Measurements from ENCODE around the gene GSE1.

DNA sequence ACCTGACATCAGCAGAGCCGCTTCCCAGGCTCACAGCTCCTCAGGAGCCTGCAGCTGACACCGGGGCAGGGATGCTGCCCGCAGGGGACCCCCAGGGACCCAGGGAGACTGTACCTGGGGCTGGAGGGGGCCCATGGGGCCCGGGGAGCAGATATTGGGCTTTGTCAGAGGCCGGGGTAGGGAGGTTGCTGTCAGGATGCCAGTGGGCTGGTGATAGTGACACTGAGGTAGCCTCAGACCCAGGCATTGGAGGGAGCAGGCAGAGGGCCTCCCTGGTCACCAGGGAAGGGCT is 15.1 kb downstream of the GSE1 start:
- TF ChIP-seq, protein P1, sequence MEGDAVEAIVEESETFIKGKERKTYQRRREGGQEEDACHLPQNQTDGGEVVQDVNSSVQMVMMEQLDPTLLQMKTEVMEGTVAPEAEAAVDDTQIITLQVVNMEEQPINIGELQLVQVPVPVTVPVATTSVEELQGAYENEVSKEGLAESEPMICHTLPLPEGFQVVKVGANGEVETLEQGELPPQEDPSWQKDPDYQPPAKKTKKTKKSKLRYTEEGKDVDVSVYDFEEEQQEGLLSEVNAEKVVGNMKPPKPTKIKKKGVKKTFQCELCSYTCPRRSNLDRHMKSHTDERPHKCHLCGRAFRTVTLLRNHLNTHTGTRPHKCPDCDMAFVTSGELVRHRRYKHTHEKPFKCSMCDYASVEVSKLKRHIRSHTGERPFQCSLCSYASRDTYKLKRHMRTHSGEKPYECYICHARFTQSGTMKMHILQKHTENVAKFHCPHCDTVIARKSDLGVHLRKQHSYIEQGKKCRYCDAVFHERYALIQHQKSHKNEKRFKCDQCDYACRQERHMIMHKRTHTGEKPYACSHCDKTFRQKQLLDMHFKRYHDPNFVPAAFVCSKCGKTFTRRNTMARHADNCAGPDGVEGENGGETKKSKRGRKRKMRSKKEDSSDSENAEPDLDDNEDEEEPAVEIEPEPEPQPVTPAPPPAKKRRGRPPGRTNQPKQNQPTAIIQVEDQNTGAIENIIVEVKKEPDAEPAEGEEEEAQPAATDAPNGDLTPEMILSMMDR (conservative IDR thresholded peaks at IDR 0.05), result no peak
- TF ChIP-seq ZFX (IDR thresholded peaks at IDR 0.05), result no peak

All from C4-2B (cell line).